HepG2 (cell line): ENCODE data around the gene SCP2. TPM values are rescaled to one million over a fixed set of nuclear protein-coding genes. Genes with fewer than 3 reads are reported as not detected.
A peak's percentile ranks its signal among the peaks of the same experiment; 100 is the strongest.

Experiments used
- ATAC-seq: fragments of 200-7000 bp; cut with Tn5 transposase; 3 replicates; pipeline ENCODE4 v1.9.1; 2020; ENCODE audit warnings: mild to moderate bottlenecking, moderate library complexity
- BruUV-seq: library from RNA; stranded (reverse); fragments of 400-500 nt; replicated peaks from 2 replicates; lab custom pipeline; 2021; lab: Mats Ljungman, UMichigan
- CTCF ChIA-PET: fragments of 300-600 bp; formaldehyde crosslinking; extraction: SDS; loops from one replicate; lab custom pipeline; 2021; ENCODE audit warnings: low total read pairs, inconsistent platforms, low intra/inter-chr PET ratio; lab: Yijun Ruan, JAX
- POLR2A ChIA-PET: fragments of 350-600 bp; sonication (Branson Sonifier 250); formaldehyde crosslinking; loops from one replicate; lab custom pipeline; 2020; ENCODE audit warnings: antibody characterized with exemption, inconsistent platforms; lab: Yijun Ruan, JAX
- DNase-seq: peaks from one replicate; pipeline ENCODE4 v3.0.0-alpha.2; 2015; ENCODE audit warnings: low spot score
- FAIRE-seq: peaks from 3 replicates; lab custom pipeline; 2011; peaks lifted over from hg19 to GRCh38; lab: Jason Lieb, UNC
- H2AFZ ChIP-seq: one replicate; pipeline ENCODE4 v1.6.1; 2011; ENCODE audit warnings: low read length, inconsistent platforms
- H3K27ac ChIP-seq: fragments of 300-600 bp; 3 replicates; pipeline ENCODE4 v1.8.0; 2011; ENCODE audit warnings: mixed run types, mild to moderate bottlenecking, mixed read lengths, low read length, inconsistent platforms; ENCODE audit not compliant: insufficient read depth; ENCODE audit errors: extremely low read length
- H3K27me3 ChIP-seq, 2 experiments: fragments of 200-600 bp in 1 of 2; 2 replicates in 1 of 2; 3 replicates in 1 of 2; pipeline versions ENCODE4 v1.6.0 to v1.8.0; 2011; ENCODE audit warnings: low read length in 2 of 2, mild to moderate bottlenecking in 2 of 2, moderate library complexity in 2 of 2, inconsistent platforms in 1 of 2; ENCODE audit not compliant: insufficient read depth in 2 of 2, control insufficient read depth in 1 of 2
- H3K36me3 ChIP-seq, 2 experiments: fragments of 200-600 bp in 1 of 2; replicated peaks in 1 of 2; 2 replicates in 1 of 2; 3 replicates in 1 of 2; pipeline versions ENCODE4 v1.5.1 to v1.8.0; 2011; ENCODE audit warnings: low read length in 2 of 2, inconsistent platforms in 1 of 2; ENCODE audit not compliant: insufficient read depth in 2 of 2, control insufficient read depth in 1 of 2
- H3K4me1 ChIP-seq: 2 replicates; pipeline ENCODE4 v1.5.1; 2012; ENCODE audit warnings: low read length, inconsistent platforms; ENCODE audit not compliant: insufficient read depth
- H3K4me2 ChIP-seq: 2 replicates; pipeline ENCODE4 v1.6.0; 2011; ENCODE audit warnings: low read depth, low read length, inconsistent platforms
- H3K4me3 ChIP-seq, 3 experiments: fragments of 200-600 bp in 1 of 3; sonication (generic), shearing (Covaris generic) in 1 of 3; replicated peaks in 1 of 3; 2 replicates each; pipeline ENCODE4 v1.5.1; 2011 to 2016; ENCODE audit warnings: low read length in 3 of 3, inconsistent platforms in 2 of 3, low read depth in 2 of 3, mild to moderate bottlenecking in 2 of 3, control low read depth in 1 of 3, mixed read lengths in 1 of 3; ENCODE audit not compliant: insufficient read depth in 1 of 3
- H3K79me2 ChIP-seq: one replicate; pipeline ENCODE4 v1.6.1; 2011; ENCODE audit warnings: low read length, inconsistent platforms; ENCODE audit not compliant: insufficient read depth
- H3K9ac ChIP-seq: 2 replicates; pipeline ENCODE4 v1.6.0; 2011; ENCODE audit warnings: mild to moderate bottlenecking, low read depth, low read length, inconsistent platforms; ENCODE audit not compliant: insufficient read depth
- H3K9me3 ChIP-seq: 2 replicates; pipeline ENCODE4 v1.5.1; 2012; ENCODE audit warnings: mild to moderate bottlenecking, low read length
- H4K20me1 ChIP-seq: 2 replicates; pipeline ENCODE4 v1.6.0; 2011; ENCODE audit warnings: inconsistent platforms, mild to moderate bottlenecking, low read length, moderate library complexity; ENCODE audit not compliant: insufficient read depth
- CEBPB ChIP-seq: IDR thresholded peaks from 2 replicates; pipeline ENCODE4 v1.6.1; 2011; ENCODE audit warnings: low read depth, low read length, improper control_type of control experiment, borderline replicate concordance
- CEBPG ChIP-seq: IDR thresholded peaks from 2 replicates; pipeline ENCODE4 v1.6.1; 2016
- CTCF ChIP-seq: sonication (generic); formaldehyde crosslinking; IDR thresholded peaks from 2 replicates; pipeline ENCODE4 v1.5.0; 2020; ENCODE audit warnings: mild to moderate bottlenecking, missing genetic modification reagents, moderate library complexity
- GATAD1 ChIP-seq: IDR thresholded peaks from 2 replicates; pipeline ENCODE4 v1.6.1; 2016; ENCODE audit warnings: missing genetic modification reagents, missing compliant biosample characterization
- HOMEZ ChIP-seq: IDR thresholded peaks from 2 replicates; pipeline ENCODE4 v1.6.1; 2016; ENCODE audit warnings: low read depth
- KIAA2018 ChIP-seq: sonication (generic); formaldehyde crosslinking; IDR thresholded peaks from 2 replicates; pipeline ENCODE4 v1.5.0; 2020; ENCODE audit warnings: mild to moderate bottlenecking, missing genetic modification reagents, borderline replicate concordance
- LCORL ChIP-seq, 2 experiments: fragments of 450-650 bp in 1 of 2; sonication (generic) in 1 of 2; formaldehyde crosslinking in 1 of 2; IDR thresholded peaks; 2 replicates each; pipeline versions ENCODE4 v1.5.0 to v1.6.1; 2017 to 2020; ENCODE audit warnings: antibody characterized with exemption in 1 of 2, missing genetic modification reagents in 1 of 2
- THAP8 ChIP-seq: sonication (generic); formaldehyde crosslinking; IDR thresholded peaks from 2 replicates; pipeline ENCODE4 v1.5.1; 2020; ENCODE audit warnings: missing genetic modification reagents, mild to moderate bottlenecking, borderline replicate concordance
- ZNF441 ChIP-seq: sonication (generic); formaldehyde crosslinking; IDR thresholded peaks from 2 replicates; pipeline ENCODE4 v1.7.0; 2021; ENCODE audit warnings: missing genetic modification reagents, borderline replicate concordance
- ZNF543 ChIP-seq: sonication (generic); formaldehyde crosslinking; IDR thresholded peaks from 2 replicates; pipeline ENCODE4 v1.4.0; 2020; ENCODE audit warnings: mild to moderate bottlenecking, missing genetic modification reagents
- ZNF549 ChIP-seq: sonication (generic); formaldehyde crosslinking; IDR thresholded peaks from 2 replicates; pipeline ENCODE4 v1.5.0; 2020; ENCODE audit warnings: missing genetic modification reagents
- ZNF572 ChIP-seq: sonication (generic); formaldehyde crosslinking; IDR thresholded peaks from 2 replicates; pipeline ENCODE4 v1.5.1; 2020; ENCODE audit warnings: mild to moderate bottlenecking, missing genetic modification reagents
- ZNF672 ChIP-seq: sonication (generic); formaldehyde crosslinking; IDR thresholded peaks from 2 replicates; pipeline ENCODE4 v1.8.1; 2022; ENCODE audit warnings: missing genetic modification reagents
- WGBS: methylation state at CpG from one replicate; pipeline ENCODE4 v1.1.6; 2017; ENCODE audit warnings: low lambda C conversion rate; 5-methylcytosine and 5-hydroxymethylcytosine counted together
- in situ Hi-C: cut with HindIII; loops from 2 replicates; pipeline ENCODE4 v1.10.0; 2017; ENCODE audit warnings: low pct_unique_long_range_greater_than_20kb; ENCODE audit not compliant: extremely low pct_ligation_motif_present
- intact Hi-C: fragments of 100-400 bp; cut with micrococcal nuclease; formaldehyde crosslinking; loops from one replicate; pipeline ENCODE4 v1.10.0; 2022; ENCODE audit not compliant: unreplicated experiment
- polyA plus RNA-seq, 8 experiments: library from polyadenylated mRNA; depleted of rRNA in 3 of 8; stranded (reverse) in 7 of 8; unstranded in 1 of 8; fragments of >200 nt; fragmentation: Illumina TruSeq in 4 of 8; extraction: Trizol in 4 of 8; gene quantifications; 2 replicates each; pipeline versions ENCODE4 v1.2.1 to v1.2.3, GENCODE V29; 2011 to 2016; ENCODE audit warnings: low read depth in 4 of 8, missing spikeins in 1 of 8, mixed read lengths in 1 of 8; ENCODE audit not compliant: insufficient read depth in 1 of 8
- total RNA-seq, 5 experiments: library from RNA; depleted of rRNA; stranded (reverse); fragments of >200 nt; fragmentation: Illumina TruSeq; extraction: Trizol; gene quantifications; 2 replicates each; pipeline ENCODE4 v1.2.3, GENCODE V29; 2016; ENCODE audit warnings: low read depth in 1 of 5

The SCP2 gene
- total and polyA plus RNA-seq, 2 of the 13 experiments (the other 11 are each of a cell fraction or from before 2014, with no cell fraction given): 59.0 to 133 TPM

- no TSS peak for BruUV-seq
- Histone ChIP-seq H2AFZ (no peak overlapping the region), H4K20me1 (no peaks in the 10 kb centered on the region), H3K4me1 (peaks cover 21% of the 10 kb centered on the region), H3K27me3 (no peaks in the 10 kb centered on the region; a peak in 1 of 5 replicates), H3K79me2 (peaks cover 32% of the 10 kb centered on the region), H3K4me3 (peak overlapping the region in 1 of 3 experiments; percentile 92; a peak in 2 of 6 replicates), H3K9ac (peak overlapping the region; percentile 10; the same call in 1 of the 2 replicates), H3K4me2 (peak overlapping the region; percentile 88), H3K27ac (no peak overlapping the region), H3K9me3 (no peaks in the 10 kb centered on the region), H3K36me3 (no peaks in the 10 kb centered on the region; a peak in 1 of 5 replicates)
- DNase-seq: no peak
- no peak for FAIRE-seq
- intact Hi-C loops: no loop called here
- CTCF ChIA-PET: no interaction called here
- POLR2A ChIA-PET: interaction anchor here (0.5 kb wide), 1 partner anchor 51 kb away, joined by 4 read pairs; no protein-coding TSS in a partner anchor
- WGBS: 100% methylated on average over 1 of the region's 1 CpG
- in situ Hi-C loops: no loop called here
- ATAC-seq: peak; percentile 52; the same call in 1 of the 3 replicates
- TF ChIP-seq CTCF (CRISPR knock-in tag): no peak
- TF ChIP-seq THAP8 (CRISPR knock-in tag): no peak
- no peak for TF ChIP-seq ZNF572 (CRISPR knock-in tag)
- no peak for TF ChIP-seq ZNF672 (CRISPR knock-in tag)
- no peak for TF ChIP-seq ZNF543 (CRISPR knock-in tag)
- no peak for TF ChIP-seq GATAD1 (CRISPR knock-in tag)
- TF ChIP-seq CEBPG (CRISPR knock-in tag): peak; percentile 68; the same call in 1 of the 2 replicates
- no peak for TF ChIP-seq ZNF549 (CRISPR knock-in tag)
- no peak for TF ChIP-seq LCORL (IDR thresholded peaks at IDR 0.05)
- no peak for TF ChIP-seq LCORL (CRISPR knock-in tag; IDR thresholded peaks at IDR 0.05)
- TF ChIP-seq ZNF441 (CRISPR knock-in tag): no peak
- peak; percentile 36; the same call in 1 of the 2 replicates for TF ChIP-seq HOMEZ
- TF ChIP-seq CEBPB: peak; percentile 79
- no peak for TF ChIP-seq KIAA2018
These were observed 89.6 kb downstream of the SCP2 start for GRCh38 chr1:53016705-53017104.
